Daoy (cell line): ENCODE measurements around the gene GOLGA6A. TPM values are rescaled to one million over a fixed set of nuclear protein-coding genes. Genes with fewer than 3 reads are reported as not detected.
A peak's percentile ranks its signal among the peaks of the same experiment; 100 is the strongest.

ENCODE experiments used
- DNase-seq: peaks from one replicate; pipeline ENCODE4 v3.0.0-alpha.2; 2015; ENCODE audit warnings: low read depth
- total RNA-seq: library from RNA; depleted of rRNA; stranded (reverse); fragments of >200 nt; shearing (Covaris generic); gene quantifications from 2 replicates; pipeline ENCODE4 v1.2.3, GENCODE V29; 2014; rRNA removed

GOLGA6A gene
- total RNA-seq, 1 experiment from 2014 or later = not detected

- DNase-seq = no peak
These were observed 44.9 kb downstream of the GOLGA6A start for GRCh38 chr15:74037171-74038117.

DNA sequence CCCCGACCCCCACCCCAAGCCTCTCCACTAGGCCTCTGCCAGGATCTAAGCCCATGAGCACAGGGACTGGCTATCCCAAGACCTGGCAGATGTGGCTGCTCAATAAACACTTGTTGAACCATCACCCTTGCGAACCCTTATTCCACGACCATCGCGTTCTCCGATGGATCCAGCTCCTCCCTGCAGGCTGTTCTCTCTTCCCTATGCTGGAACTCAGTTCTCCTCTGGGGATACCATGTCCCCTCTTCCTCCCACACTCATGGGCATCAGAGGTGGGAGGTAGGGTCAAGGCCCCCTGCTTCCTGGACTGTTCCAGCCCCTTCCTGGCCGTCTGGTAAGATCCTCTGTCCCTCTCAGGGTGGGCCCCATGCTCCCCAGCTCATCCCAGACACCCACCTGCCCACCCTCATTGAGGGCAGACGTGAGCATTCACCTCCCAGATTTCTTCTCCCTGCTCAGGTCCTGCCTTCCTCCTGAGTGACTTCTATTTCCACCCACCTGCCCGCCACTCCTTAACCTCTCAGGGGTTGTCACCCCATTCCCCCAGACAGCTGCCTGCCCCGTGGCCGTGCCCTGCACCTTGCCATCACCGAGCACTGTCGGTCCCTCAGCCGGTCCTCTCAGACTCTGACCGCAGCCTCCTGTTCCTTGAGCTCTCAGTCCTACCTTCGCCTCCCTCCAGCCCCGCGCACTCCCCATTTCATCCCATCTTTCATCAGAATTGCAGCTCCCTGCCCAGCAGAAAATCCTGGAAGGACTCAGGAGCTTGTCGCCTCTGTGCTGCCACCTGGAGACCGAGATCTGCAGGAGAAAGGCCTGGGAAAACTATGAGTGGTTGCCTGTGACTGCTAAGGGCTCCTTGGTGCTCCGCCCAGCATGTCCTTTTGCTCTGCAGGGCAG is 45.8 kb downstream of the GOLGA6A start:
- peak; percentile 38 for DNase-seq

DNA sequence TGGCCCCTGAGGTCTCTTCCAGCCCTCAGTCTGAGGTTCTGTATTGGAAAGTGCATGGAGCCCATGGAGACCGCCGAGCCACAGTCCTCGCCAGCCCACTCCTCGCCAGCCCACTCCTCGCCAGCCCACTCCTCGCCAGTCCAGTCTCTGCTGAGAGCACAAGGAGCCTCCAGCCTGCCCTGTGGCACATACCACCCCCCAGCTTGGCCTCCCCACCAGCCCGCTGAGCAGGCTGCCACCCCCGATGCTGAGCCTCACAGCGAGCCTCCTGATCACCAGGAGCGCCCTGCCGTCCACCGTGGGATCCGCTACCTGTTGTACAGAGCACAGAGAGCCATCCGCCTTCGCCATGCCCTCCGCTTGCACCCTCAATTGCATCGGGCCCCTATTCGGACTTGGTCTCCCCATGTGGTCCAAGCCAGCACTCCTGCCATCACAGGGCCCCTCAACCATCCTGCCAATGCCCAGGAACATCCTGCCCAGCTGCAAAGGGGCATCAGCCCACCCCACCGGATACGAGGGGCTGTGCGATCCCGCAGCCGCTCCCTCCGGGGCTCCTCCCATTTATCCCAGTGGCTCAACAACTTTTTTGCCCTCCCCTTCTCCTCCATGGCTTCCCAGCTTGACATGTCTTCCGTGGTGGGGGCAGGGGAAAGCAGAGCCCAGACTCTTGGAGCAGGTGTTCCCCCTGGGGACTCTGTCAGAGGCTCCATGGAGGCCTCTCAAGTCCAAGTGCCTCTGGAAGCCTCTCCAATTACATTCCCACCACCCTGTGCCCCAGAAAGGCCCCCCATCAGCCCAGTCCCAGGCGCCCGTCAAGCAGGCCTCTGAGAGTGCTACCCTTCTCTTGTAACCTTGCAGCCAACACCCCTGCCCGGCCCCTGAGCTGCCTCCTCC is 47.0 kb downstream of the GOLGA6A start:
- no peak for DNase-seq

GRCh38 chr15:74034206-74034755 is 48.1 kb downstream of the GOLGA6A start:
- DNase-seq = no peak

DNA sequence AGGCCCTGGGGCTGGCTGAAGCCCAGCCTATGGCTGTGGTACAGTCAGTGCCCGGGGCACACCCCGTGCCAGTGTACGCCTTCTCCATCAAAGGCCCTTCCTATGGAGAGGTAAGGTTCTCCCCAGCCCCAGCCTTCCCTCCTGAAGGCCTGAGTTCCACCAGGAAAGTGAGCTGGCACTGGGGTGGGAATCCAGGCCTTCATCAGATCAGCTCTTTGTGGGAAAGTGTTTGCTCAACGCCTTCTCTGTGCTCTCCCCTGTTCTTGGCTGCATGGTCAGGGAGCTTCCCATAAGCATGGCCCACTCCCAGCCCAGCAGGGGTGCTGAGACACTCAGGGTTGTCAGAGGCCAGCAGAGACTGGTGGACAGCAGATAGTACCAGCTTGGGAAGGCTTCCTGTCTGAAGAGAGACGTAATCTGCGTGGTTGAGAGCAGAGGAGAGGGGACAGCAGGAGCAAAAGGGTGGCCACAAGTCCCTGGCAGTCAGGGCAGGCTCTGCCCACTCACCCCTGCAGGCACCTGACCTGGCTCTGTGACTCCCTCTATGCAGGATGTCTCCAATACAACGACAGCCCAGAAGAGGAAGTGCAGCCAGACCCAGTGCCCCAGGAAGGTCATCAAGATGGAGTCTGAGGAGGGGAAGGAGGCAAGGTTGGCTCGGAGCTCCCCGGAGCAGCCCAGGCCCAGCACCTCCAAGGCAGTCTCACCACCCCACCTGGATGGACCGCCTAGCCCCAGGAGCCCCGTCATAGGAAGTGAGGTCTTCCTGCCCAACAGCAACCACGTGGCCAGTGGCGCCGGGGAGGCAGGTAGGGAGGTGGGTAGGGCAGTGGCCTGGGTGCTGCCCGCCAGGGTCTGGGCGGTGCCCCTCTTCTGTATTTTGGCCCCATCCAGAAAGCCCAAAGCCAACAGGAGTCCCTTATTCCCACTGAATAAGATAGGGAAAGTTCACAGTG is 49.5 kb downstream of the GOLGA6A start:
- no peak for DNase-seq

- no peak for DNase-seq
These were observed 50.3 kb downstream of the GOLGA6A start for GRCh38 chr15:74032046-74032445.

- DNase-seq = no peak
These were observed 53.7 kb downstream of the GOLGA6A start for GRCh38 chr15:74028646-74029045.

- DNase-seq = no peak
These were observed 54.7 kb downstream of the GOLGA6A start for GRCh38 chr15:74027688-74028087.

DNA sequence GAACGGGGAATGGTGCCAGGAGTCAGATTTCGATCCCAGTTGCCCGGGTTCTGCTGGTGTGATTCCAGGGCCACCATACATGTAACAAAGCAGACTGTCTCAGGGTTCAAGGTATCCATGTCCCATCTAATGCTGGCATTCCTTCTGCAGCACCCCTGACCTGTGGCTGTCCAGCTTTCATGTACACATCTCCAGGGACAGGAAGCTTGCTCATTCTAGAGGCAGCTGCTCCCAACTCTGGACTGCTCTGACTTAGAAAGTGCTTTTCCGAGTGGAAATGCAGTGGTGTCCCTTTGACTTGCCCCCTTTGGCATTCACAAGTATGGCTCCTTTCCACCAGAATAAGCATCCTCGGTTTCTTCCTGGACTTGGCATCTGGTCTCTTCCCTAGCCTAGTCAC is 56.9 kb downstream of the GOLGA6A start:
- no peak for DNase-seq

DNA sequence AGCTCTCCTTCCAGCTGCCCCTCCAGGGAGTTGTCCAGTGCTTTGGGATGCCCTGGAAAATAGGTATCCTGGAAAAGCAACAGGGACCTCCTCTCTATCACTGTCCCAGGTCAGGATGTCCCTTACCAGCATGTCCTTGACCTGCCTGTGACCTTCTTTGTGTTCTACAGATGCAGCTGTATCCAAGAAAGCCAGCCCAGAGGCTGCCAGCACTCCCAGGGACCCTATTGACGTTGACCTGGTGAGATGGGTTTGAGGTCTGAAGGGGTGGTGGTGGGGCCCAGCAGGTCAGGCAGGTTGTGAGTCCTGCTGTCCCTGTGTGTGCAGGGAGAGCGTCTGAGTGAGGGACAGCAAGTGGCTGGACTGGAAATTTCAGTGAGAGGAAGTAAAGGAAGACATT is 57.7 kb downstream of the GOLGA6A start:
- no peak for DNase-seq

DNA sequence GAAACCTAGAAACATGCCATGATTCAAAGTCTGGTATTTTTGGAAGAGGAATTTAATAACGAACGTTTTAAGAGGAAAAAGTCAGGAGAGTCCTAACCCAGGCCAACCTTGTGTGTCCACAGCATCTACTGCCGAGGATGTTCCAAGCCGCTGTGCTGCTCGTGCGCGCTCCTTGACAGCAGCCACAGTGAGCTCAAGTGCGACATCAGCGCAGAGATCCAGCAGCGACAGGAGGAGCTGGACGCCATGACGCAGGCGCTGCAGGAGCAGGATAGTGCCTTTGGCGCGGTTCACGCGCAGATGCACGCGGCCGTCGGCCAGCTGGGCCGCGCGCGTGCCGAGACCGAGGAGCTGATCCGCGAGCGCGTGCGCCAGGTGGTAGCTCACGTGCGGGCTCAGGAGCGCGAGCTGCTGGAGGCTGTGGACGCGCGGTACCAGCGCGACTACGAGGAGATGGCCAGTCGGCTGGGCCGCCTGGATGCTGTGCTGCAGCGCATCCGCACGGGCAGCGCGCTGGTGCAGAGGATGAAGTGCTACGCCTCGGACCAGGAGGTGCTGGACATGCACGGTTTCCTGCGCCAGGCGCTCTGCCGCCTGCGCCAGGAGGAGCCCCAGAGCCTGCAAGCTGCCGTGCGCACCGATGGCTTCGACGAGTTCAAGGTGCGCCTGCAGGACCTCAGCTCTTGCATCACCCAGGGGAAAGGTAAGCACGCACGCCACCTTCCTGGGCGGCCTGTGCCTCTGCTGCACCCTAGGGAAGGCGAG is 59.5 kb downstream of the GOLGA6A start:
- DNase-seq = no peak

Other genes starting within 250 kb of the GOLGA6A start
- gene TBC1D21, start 209.0 kb downstream of the GOLGA6A start, total RNA-seq = not detected in 2 replicates
- gene LOXL1, start 156.1 kb downstream of the GOLGA6A start, total RNA-seq = 125 and 161 TPM in 2 replicates
- 14.1 and 19.9 TPM in 2 replicates for gene STOML1, start 90.3 kb downstream of the GOLGA6A start, total RNA-seq
- 42.0 and 46.5 TPM in 2 replicates for gene PML, start 87.8 kb downstream of the GOLGA6A start, total RNA-seq
- gene ISLR2, start 48.0 kb upstream of the GOLGA6A start, total RNA-seq = not detected in 2 replicates
- gene ISLR, start 91.2 kb upstream of the GOLGA6A start, total RNA-seq = 0.06 and 0.29 TPM in 2 replicates
- 28.3 and 30.8 TPM in 2 replicates for gene STRA6, start 120.2 kb upstream of the GOLGA6A start, total RNA-seq
- 4.9 and 5.9 TPM in 2 replicates for gene CCDC33, start 153.8 kb upstream of the GOLGA6A start, total RNA-seq